Fibroblast of lung (primary cell): ENCODE measurements around the gene FOXI3. TPM values are rescaled to one million over a fixed set of nuclear protein-coding genes. Genes with fewer than 3 reads are reported as not detected.

Source experiments
- DNase-seq, 2 donors: peaks; one replicate each; pipeline versions ENCODE4 v3.0.0 to v3.0.0-alpha.2; 2010; ENCODE audit warnings: low read depth in 2 of 2
- H2AFZ ChIP-seq: 2 replicates; pipeline ENCODE4 v1.5.1; 2012; ENCODE audit warnings: low read length, control low read depth, inconsistent platforms
- H3K27ac ChIP-seq: 2 replicates; pipeline ENCODE4 v1.5.1; 2011; ENCODE audit warnings: low read length, control low read depth; ENCODE audit not compliant: insufficient read depth
- H3K27me3 ChIP-seq: 2 replicates; pipeline ENCODE4 v1.5.1; 2011; ENCODE audit warnings: mild to moderate bottlenecking, low read length; ENCODE audit not compliant: control insufficient read depth, insufficient read depth
- H3K36me3 ChIP-seq: 2 replicates; pipeline ENCODE4 v1.5.1; 2011; ENCODE audit warnings: low read length; ENCODE audit not compliant: control insufficient read depth, insufficient read depth
- H3K4me1 ChIP-seq: 2 replicates; pipeline ENCODE4 v1.5.1; 2011; ENCODE audit warnings: low read length; ENCODE audit not compliant: control insufficient read depth, insufficient read depth; ENCODE audit errors: extremely low read depth
- H3K4me2 ChIP-seq: 2 replicates; pipeline ENCODE4 v1.5.1; 2011; ENCODE audit warnings: low read length, control low read depth; ENCODE audit not compliant: insufficient read depth; ENCODE audit errors: extremely low read depth
- H3K4me3 ChIP-seq, 4 experiments: fragments of 200-600 bp in 1 of 4; sonication (generic) in 1 of 4; replicated peaks in 1 of 4; 2 replicates each; pipeline ENCODE4 v1.5.1; 2011 to 2016; ENCODE audit warnings: low read length in 4 of 4, low read depth in 3 of 4, mild to moderate bottlenecking in 3 of 4, control low read depth in 2 of 4, inconsistent platforms in 1 of 4, mixed read lengths in 1 of 4; ENCODE audit not compliant: insufficient read depth in 1 of 4; ENCODE audit errors: control extremely low read depth in 1 of 4
- H3K79me2 ChIP-seq: 2 replicates; pipeline ENCODE4 v1.5.1; 2012; ENCODE audit warnings: mild to moderate bottlenecking, low read length, inconsistent platforms; ENCODE audit not compliant: control insufficient read depth, insufficient read depth
- H3K9ac ChIP-seq: 2 replicates; pipeline ENCODE4 v1.5.1; 2011; ENCODE audit warnings: mild to moderate bottlenecking, low read length, control low read depth; ENCODE audit not compliant: insufficient read depth
- H3K9me3 ChIP-seq: 2 replicates; pipeline ENCODE4 v1.5.1; 2012; ENCODE audit warnings: low read depth, low read length; ENCODE audit not compliant: control insufficient read depth, insufficient read depth
- H4K20me1 ChIP-seq: 2 replicates; pipeline ENCODE4 v1.5.1; 2011; ENCODE audit warnings: low read length; ENCODE audit not compliant: control insufficient read depth, insufficient read depth; ENCODE audit errors: extremely low read depth
- CTCF ChIP-seq, 2 donors: IDR thresholded peaks in 1 of 2; conservative IDR thresholded peaks in 1 of 2; 1 replicate in 1 of 2; 2 replicates in 1 of 2; pipeline ENCODE4 v1.5.1; 2011 to 2012; ENCODE audit warnings: low read length in 2 of 2, control low read depth in 1 of 2, inconsistent platforms in 1 of 2, low read depth in 1 of 2, mild to moderate bottlenecking in 1 of 2
- EZH2 ChIP-seq: IDR thresholded peaks from 2 replicates; pipeline ENCODE4 v1.5.1; 2012; ENCODE audit warnings: low read length, control low read depth, mild to moderate bottlenecking; ENCODE audit errors: missing control alignments
- polyA plus RNA-seq, 2 donors: library from polyadenylated mRNA; depleted of rRNA in 1 of 2; stranded (reverse) in 1 of 2; unstranded in 1 of 2; fragments of >200 nt; gene quantifications; 2 replicates each; pipeline ENCODE4 v1.2.1, GENCODE V29; 2011 to 2012; ENCODE audit warnings: missing spikeins in 1 of 2
- total RNA-seq: library from RNA; depleted of rRNA; stranded (reverse); fragments of >200 nt; gene quantifications from 2 replicates; pipeline ENCODE4 v1.2.1, GENCODE V29; 2014

Gene FOXI3
- total and polyA plus RNA-seq, 2 donors (not counting 1 experiment from before 2014, with no cell fraction given): not detected

DNA sequence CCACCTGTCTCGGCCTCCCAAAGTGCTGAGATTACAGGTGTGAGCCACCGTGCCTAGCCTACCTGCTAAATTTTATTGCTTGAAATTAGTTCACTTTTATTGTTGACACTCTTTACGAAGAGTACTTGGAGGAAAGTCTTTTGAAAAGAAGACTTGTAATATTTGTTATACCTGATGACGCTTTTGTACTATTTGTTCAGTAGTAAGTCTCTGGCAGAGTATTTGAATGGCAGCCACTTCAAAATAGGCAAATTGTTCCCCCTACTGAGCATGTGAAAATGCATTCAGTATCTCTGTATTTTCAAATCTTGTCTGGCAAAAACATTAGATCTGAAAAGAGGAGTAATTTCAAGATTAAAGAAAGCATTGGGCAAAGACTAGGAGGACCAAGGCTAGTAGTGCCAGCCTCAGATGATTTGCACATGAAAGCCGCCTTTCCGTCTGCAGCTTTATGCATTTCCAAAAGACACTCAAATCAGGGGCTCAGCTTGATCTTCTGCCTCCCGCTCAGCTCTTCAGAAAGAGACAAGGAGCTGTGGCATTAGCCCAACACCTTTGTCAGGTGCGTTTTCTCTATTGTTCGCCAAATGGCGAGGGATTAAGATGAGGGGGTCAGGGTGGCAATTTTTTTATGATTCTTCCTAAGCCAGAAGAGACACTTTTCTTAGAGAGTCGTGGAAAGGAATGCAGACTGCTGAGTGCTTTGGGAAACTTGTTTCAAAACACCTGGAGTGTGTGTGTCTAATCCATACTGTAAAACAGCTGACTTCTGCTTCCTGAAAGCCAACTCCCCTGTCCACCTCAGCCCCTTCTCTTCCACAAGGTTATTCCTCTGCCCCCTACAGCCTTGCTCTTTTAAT is 18.8 kb upstream of the FOXI3 start:
- Histone ChIP-seq H3K9me3 (no peaks in the 10 kb centered on the region), H3K9ac (no peak overlapping the region), H3K4me3 (no peak overlapping the region), H4K20me1 (no peaks in the 10 kb centered on the region), H3K36me3 (no peaks in the 10 kb centered on the region), H2AFZ (no peak overlapping the region), H3K79me2 (no peaks in the 10 kb centered on the region), H3K27ac (no peak overlapping the region), H3K4me2 (no peak overlapping the region), H3K4me1 (no peaks in the 10 kb centered on the region), H3K27me3 (no peaks in the 10 kb centered on the region)
- TF ChIP-seq EZH2 (no peak), CTCF (conservative IDR thresholded peaks at IDR 0.05 in 1 of 2, IDR thresholded peaks at IDR 0.05 in 1 of 2; ENCODE audit: low read depth in 1 of 2, low read length in 2 of 2) (no peak)
- DNase-seq: no peak

GRCh38 chr2:88469202-88470114 is 17.0 kb upstream of the FOXI3 start:
- no peaks in the 10 kb centered on the region for H3K27me3 ChIP-seq
- no peaks in the 10 kb centered on the region for H3K36me3 ChIP-seq
- H3K27ac ChIP-seq: no peak overlapping the region
- no peak for TF ChIP-seq EZH2
- no peak for TF ChIP-seq CTCF (conservative IDR thresholded peaks at IDR 0.05 in 1 of 2, IDR thresholded peaks at IDR 0.05 in 1 of 2; ENCODE audit: low read depth in 1 of 2, low read length in 2 of 2)
- H3K4me3 ChIP-seq: no peak overlapping the region
- no peaks in the 10 kb centered on the region for H3K79me2 ChIP-seq
- no peak overlapping the region for H2AFZ ChIP-seq
- H3K4me2 ChIP-seq: no peak overlapping the region
- H3K9ac ChIP-seq: no peak overlapping the region
- no peaks in the 10 kb centered on the region for H4K20me1 ChIP-seq
- H3K9me3 ChIP-seq: no peaks in the 10 kb centered on the region
- no peak for DNase-seq
- H3K4me1 ChIP-seq: no peaks in the 10 kb centered on the region

- Histone ChIP-seq H2AFZ (no peak overlapping the region), H3K4me1 (no peaks in the 10 kb centered on the region), H4K20me1 (no peaks in the 10 kb centered on the region), H3K4me3 (no peak overlapping the region), H3K4me2 (no peak overlapping the region), H3K9me3 (no peaks in the 10 kb centered on the region), H3K27me3 (no peaks in the 10 kb centered on the region), H3K9ac (no peak overlapping the region), H3K79me2 (no peaks in the 10 kb centered on the region), H3K27ac (no peak overlapping the region), H3K36me3 (no peaks in the 10 kb centered on the region)
- no peak for TF ChIP-seq CTCF (conservative IDR thresholded peaks at IDR 0.05 in 1 of 2, IDR thresholded peaks at IDR 0.05 in 1 of 2; ENCODE audit: low read depth in 1 of 2, low read length in 2 of 2)
- no peak for TF ChIP-seq EZH2
- no peak for DNase-seq
Measured at GRCh38 chr2:88464153-88464552, 11.7 kb upstream of the FOXI3 start.
